Measurements from ENCODE around the gene LTK.
"Not testable (repeated sequence)": the region's sequence is repeated elsewhere in the genome, so short reads cannot be mapped to it uniquely, and the experiment has no call there.

LTK gene

DNA sequence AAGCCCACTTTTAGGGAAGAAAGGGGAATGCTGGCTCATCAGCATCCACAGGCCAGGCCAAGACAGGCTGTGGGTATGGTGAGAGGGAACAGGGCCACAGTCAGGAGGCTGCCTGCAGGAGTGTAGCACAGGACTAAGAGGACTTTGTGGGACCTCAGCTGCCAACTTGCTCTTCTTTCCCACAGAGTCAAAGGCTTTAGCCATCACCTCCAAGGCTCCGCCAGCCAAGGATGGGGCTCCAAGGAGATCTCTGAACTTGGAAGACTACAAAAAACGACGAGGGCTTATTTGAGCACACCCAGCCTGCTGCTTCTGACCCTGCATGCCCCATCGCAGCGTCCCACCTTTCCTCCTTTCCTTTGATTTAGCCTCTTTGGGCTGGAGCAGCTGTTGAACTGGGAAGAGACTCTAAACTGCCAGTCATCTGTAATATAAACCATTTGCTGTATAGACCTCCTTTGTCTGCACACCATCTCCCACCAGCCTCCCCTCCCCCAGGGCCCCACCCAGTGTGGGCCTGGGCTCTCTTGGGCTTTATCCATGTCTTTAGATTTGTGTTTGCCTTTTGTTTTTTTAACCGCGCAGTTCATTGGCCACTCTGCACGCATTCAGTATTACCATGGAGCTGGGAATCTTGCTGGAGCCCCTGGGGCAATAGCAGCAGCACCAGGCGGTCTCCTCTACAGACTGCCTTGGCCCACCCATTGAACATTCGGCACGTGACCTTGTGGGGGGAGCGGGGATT is 33.1 kb downstream of the LTK start:
- no peak for DNase-seq (ENCODE audit: low read depth in 1 of 2, low spot score in 1 of 2)

DNA sequence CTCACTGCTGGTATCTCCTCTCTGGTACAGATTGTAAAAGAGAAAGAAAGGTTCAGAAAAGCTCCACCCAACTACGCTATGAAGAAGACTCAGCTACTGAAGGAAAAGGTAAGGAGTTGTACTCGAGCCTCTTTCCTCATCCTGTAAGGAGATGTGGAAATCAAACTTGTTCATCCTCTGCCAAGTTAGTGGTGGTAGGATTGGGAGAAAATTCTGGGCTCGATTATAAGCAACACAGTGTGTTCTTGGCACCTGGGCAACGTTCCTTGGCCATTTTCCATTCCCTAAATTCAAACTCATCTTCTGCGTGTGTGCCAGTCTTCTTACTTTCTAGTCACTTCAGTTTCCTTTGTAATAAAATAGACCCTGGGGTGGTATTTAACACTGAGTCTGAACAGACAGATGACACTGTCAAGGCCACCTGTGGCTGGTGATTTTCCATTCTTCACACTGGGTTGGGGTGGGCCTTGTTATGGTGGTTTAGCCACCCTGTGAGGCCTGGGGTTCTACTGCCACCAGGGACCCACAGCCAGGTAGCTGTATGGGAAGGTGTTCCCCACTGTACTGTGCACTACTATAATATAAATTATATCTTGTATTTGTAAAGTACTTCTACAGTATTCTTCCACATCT is 37.1 kb downstream of the LTK start:
- no peak for DNase-seq (ENCODE audit: low read depth in 1 of 2, low spot score in 1 of 2)

DNA sequence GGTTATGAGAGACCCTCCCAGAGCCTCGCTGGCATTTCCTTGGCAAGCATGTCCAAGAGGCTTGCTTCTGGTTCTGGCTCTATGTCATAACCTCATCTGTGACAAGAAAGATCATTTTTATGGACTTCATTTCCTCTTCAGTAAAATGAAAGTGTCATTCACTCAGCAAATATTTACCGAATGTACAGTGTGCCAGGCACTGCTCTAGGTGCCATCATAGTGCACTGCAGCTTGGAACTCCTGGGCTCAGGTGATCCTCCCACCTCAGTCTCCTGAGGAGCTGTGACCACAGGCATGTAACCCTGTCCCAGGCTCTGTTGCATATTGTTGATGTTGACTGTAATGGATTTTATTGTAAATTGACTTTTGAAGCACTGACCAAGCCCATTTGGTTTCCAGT is 38.7 kb downstream of the LTK start:
- DNase-seq (ENCODE audit: low read depth in 1 of 2, low spot score in 1 of 2): no peak

DNA sequence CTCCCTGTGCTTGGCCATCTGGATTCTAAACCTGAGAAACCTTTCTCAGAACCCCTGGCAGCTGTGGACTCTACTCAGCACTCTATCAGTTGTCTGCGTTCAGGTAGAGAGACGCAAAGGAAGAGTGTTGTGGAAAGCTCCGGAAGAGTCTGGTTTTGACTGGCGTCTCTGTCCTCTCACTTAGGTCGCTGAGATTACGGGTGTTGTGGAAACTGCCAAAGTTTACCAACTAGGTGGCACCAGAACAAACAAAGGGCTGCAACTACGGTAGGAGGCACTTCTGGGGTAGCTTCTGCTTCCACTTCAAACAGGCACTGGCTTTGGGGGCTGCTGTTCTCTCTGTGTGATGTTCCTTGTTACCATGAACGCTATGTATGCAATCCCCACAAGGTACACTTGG is 39.2 kb downstream of the LTK start:
- no peak for DNase-seq (ENCODE audit: low read depth in 1 of 2, low spot score in 1 of 2)

DNA sequence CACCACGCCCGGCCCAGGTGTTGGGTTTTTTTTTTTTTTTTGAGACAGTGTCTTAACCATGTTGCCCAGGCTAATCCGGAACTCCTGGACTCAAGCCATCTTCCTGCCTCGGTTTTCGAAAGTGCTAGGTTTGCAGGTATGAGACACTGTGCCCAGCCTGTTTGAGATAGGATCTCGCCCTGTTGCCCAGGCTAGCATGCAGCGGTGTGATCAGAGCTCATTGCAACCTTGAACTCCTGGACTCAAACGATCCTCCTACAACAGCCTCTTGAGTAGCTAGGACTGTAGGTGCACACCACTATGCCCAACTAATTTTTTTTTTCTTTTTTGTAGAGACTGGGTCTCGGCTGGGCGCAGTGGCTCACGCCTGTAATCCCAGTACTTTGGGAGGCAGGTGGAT is 40.2 kb downstream of the LTK start:
- DNase-seq (ENCODE audit: low read depth in 1 of 2, low spot score in 1 of 2): no peak

DNA sequence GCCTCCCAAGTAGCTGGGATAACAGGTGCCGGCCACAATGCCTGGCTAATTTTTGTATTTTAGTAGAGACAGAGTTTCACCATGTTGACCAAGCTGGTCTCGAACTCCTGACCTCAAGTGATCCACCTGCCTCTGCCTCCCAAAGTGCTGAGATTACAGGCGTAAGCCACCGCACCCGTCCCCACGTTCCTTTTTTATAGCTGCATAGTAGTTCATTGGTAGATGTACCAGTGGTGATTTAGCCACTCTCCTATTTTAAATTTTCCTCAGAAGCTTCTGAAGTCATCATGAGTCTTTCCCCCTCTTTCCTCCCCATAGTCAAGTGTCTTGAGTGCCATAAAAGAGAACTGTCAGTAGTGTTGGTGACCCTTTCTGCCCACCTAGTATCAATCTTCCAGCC is 44.0 kb downstream of the LTK start:
- not testable (repeated sequence) for DNase-seq (ENCODE audit: low read depth in 1 of 2, low spot score in 1 of 2)

DNA sequence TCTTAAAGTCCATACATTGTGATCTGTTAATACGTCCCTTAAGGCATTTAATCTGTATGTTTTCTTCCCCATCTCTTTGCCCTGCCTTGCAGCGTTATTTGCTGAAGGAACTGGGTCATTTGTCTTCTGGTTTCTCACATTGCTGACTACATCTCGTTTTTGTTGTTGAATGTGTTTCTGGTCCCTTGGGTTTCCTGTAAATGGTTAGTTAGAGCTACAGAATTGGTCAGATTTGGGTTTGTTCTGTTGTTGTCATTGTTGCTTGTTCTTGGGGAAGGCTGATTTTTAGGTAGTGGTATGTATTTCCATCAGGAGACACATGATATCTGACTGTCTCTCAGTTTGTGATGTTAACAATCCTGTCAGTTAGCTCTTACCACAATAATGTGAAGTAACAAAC is 46.9 kb downstream of the LTK start:
- DNase-seq (ENCODE audit: low read depth in 1 of 2, low spot score in 1 of 2): no peak

DNA sequence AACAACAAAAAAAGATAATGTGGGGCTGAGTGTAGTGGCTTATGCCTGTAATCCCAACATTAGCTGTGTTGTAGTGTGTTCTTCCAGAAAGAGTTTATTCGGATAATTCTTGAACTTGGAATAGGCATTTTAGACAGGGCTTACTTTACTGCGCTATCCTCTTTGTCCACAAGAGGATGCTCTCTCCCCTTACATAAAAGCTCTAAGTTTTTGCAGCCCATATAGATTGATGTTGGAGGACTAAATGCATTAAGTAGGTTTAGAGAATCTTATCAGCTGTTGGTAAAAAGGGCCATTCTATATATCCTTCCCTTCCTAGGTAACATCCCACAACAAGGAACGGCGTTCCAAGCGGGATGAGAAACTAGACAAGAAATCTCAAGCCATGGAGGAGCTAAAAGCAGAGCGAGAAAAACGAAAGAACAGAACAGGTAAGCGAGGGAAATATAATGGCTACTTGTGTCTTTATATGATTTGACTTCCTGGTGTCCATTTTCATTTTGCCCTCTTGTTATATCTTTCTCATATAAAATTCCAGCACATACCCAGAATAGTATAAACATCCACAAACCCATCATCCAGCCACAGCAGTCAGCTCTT is 47.7 kb downstream of the LTK start:
- no peak for DNase-seq (ENCODE audit: low read depth in 1 of 2, low spot score in 1 of 2)

DNA sequence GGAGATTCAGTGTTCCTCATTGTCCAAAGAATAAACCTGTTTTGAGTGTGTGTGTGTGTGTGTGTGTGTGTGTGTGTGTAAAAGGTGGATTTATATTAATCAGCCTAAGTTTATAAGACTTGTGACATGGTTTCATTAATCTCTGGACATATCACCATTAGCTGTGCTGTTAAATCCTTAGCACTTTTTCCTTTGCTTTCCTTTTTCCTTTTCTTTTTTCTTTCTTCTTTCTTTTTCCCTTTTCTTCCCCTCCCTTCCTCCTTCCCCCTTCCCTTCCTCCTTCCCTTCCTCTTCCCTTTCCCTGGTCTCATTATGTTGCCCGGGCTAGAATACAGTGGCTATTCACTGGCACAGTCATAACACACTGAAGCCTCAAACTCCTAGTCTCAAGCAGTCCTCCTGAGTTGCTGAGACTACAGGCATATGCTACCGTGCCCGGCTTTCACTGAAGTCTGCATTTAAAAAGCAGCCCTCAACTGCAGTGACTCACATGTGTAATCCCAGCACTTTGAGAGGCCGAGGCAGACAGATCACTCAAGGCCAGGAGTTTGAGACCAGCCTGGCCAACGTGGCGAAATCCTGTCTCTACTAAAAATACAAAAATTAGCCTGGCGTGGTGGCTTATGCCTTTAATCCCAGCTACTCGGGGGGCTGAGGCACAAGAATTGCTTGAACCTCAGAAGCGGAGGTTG is 48.6 kb downstream of the LTK start:
- no peak for DNase-seq (ENCODE audit: low read depth in 1 of 2, low spot score in 1 of 2)

DNA sequence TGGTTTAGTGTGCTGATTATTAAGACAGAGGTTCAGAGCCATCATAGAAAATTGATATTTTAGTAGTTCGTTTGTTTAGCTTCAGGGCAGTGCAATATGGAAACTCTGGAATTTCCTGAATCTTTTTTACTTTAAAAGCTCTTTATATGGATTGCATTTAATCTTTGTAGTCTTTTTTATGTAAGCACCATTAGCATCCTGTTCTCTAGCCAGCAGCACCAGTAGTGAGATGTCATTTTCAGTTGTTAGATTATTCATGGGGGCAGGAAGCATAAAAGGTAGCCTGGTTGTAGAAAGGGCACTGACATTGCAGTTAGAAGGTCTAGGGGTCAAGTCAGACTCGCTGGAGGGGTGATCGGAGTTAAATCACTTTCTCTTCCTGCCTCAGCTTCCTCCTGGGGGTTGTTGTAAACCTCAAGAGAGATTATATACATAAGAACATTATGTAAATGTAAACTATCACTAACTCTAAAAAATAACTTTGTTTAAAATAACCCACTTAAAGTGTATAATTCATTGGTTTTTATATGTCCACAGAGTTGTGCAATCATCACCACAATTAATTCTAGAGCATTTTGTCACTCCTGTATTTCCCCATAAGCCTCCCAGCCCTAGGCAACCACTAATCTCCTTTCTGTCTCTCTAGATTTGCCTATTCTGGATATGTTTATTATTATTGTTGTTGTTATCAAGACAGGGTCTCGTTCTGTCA is 51.4 kb downstream of the LTK start:
- no peak for DNase-seq (ENCODE audit: low read depth in 1 of 2, low spot score in 1 of 2)
